T-cell (primary cell): Measurements from ENCODE around the gene IDS. TPM values are rescaled to one million over a fixed set of nuclear protein-coding genes. Genes with fewer than 3 reads are reported as not detected.

ENCODE experiments used
- ATAC-seq, 4 experiments: fragments of 200-7000 bp in 3 of 4; fragments of 150-1000 bp in 1 of 4; cut with Tn5 transposase; replicated peaks in 1 of 4; 1 replicate in 3 of 4; 2 replicates in 1 of 4; pipeline ENCODE4 v1.10.0; 2021; ENCODE audit warnings: moderate library complexity in 3 of 4, mild to moderate bottlenecking in 2 of 4, moderate number of reproducible peaks in 1 of 4
- CTCF ChIA-PET, 2 donors: fragments of 300-600 bp; sonication (Branson Sonifier 250); formaldehyde crosslinking; loops; one replicate each; lab custom pipeline; 2022; ENCODE audit warnings: antibody characterized with exemption in 2 of 2; lab: Charles Lee
- POLR2A ChIA-PET, 2 donors: fragments of 300-600 bp; sonication (Branson Sonifier 250); formaldehyde crosslinking; loops; one replicate each; lab custom pipeline; 2022; ENCODE audit warnings: antibody characterized with exemption in 2 of 2; lab: Charles Lee
- DNase-seq, 35 experiments: peaks; one replicate each; pipeline versions ENCODE4 v3.0.0 to v3.0.0-alpha.2; 2013 to 2023
- H3K27ac ChIP-seq: one replicate; pipeline ENCODE4 v1.5.1; 2013; ENCODE audit warnings: low read length
- H3K27me3 ChIP-seq, 2 experiments: replicated peaks in 1 of 2; 1 replicate in 1 of 2; 2 replicates in 1 of 2; pipeline versions ENCODE4 v1.6.1 to v1.7.0; 2013; ENCODE audit warnings: low read length in 1 of 2, mixed read lengths in 1 of 2; ENCODE audit not compliant: control insufficient read depth in 2 of 2, insufficient read depth in 2 of 2; ENCODE audit errors: extremely low read depth in 1 of 2
- H3K36me3 ChIP-seq, 2 donors: 1 replicate in 1 of 2; 2 replicates in 1 of 2; pipeline versions ENCODE4 v1.6.1 to v1.7.0; 2013; ENCODE audit warnings: low read length in 1 of 2; ENCODE audit not compliant: control insufficient read depth in 2 of 2, insufficient read depth in 1 of 2; ENCODE audit errors: extremely low read depth in 1 of 2
- H3K4me1 ChIP-seq, 2 experiments: 1 replicate in 1 of 2; 2 replicates in 1 of 2; pipeline versions ENCODE4 v1.6.1 to v1.7.0; 2013; ENCODE audit warnings: low read length in 2 of 2, mixed read lengths in 1 of 2; ENCODE audit not compliant: insufficient read depth in 2 of 2, control insufficient read depth in 1 of 2; ENCODE audit errors: extremely low read depth in 1 of 2
- H3K4me3 ChIP-seq, 2 donors: 1 replicate in 1 of 2; 2 replicates in 1 of 2; pipeline versions ENCODE4 v1.5.1 to v1.7.0; 2013; ENCODE audit warnings: mild to moderate bottlenecking in 2 of 2, low read length in 1 of 2, moderate library complexity in 1 of 2; ENCODE audit not compliant: control insufficient read depth in 1 of 2; ENCODE audit errors: extremely low read depth in 1 of 2
- H3K9me3 ChIP-seq: 2 replicates; pipeline ENCODE4 v1.7.0; 2013
- H3K27ac Mint-ChIP-seq, 2 donors: one replicate each; pipeline ENCODE4 v1.8.0; 2020 to 2021; ENCODE audit warnings: mild to moderate bottlenecking in 2 of 2, mixed read lengths in 2 of 2
- H3K27me3 Mint-ChIP-seq, 2 donors: one replicate each; pipeline ENCODE4 v1.8.0; 2021 to 2022; ENCODE audit warnings: mixed read lengths in 2 of 2
- H3K36me3 Mint-ChIP-seq: one replicate; pipeline ENCODE4 v1.8.0; 2021; ENCODE audit warnings: mixed read lengths
- H3K4me1 Mint-ChIP-seq, 3 donors: one replicate each; pipeline ENCODE4 v1.8.0; 2020 to 2022; ENCODE audit warnings: mixed read lengths in 3 of 3, mild to moderate bottlenecking in 1 of 3
- H3K4me3 Mint-ChIP-seq, 3 donors: one replicate each; pipeline ENCODE4 v1.8.0; 2020 to 2022; ENCODE audit warnings: mild to moderate bottlenecking in 3 of 3, mixed read lengths in 3 of 3, moderate library complexity in 3 of 3
- H3K9me3 Mint-ChIP-seq, 3 donors: one replicate each; pipeline ENCODE4 v1.8.0; 2020 to 2022; ENCODE audit warnings: mixed read lengths in 3 of 3
- WGBS: methylation state at CpG from one replicate; pipeline ENCODE4 v1.1.5; 2013; ENCODE audit warnings: missing lambda C conversion rate; ENCODE audit not compliant: insufficient coverage; 5-methylcytosine and 5-hydroxymethylcytosine counted together
- total RNA-seq, 35 experiments: library from RNA in 6 of 35; stranded (reverse) in 6 of 35; fragments of 120-200 nt in 1 of 35; gene quantifications; one replicate each; pipeline versions ENCODE4 v1.2.1 to v1.2.4 and lab custom pipeline; 2013 to 2026

Gene IDS
- total RNA-seq, 5 donors from 2014 or later (not counting 1 experiment from before 2014, with no cell fraction given): 152 to 402 (median 182) TPM

DNA sequence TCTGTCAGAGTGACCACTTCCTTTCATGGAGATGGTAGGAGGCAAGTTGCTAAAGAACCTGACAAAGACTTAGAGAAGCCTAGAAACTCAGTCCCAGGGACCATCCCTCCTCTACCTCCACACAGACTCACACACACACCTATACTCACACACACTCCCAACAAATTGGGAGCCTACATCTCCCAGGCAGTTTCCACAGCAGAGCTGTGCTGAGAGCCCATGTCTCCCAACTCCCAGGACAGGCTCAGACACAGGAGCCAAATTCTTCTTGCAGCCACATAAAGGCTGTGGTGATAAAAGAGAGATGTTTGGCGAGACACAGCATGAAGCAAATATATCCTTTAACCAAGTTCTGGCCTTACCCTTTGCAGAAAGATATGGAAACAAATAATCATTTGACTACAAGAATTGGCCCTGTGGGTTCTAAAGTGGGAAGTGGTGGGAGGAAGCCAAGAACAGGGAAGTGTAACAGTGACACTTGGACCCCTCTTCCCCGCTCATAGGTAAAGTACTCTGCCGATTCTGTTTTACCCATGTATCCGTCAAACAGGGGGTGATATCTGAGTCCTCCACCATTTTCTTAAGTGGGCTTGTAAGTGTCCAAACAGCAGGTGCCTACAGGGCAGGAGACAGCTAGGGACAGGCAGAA, 11.0 kb upstream of the IDS start:
- H3K27me3 Mint-ChIP-seq: peaks cover 0 to 20% of the 10 kb centered on the region in 2 donors
- CTCF ChIA-PET: interaction anchor here in 1 of 2 donors (0.6 kb wide), 1 partner anchor 423 kb away, joined by 5 read pairs; no protein-coding TSS in a partner anchor
- peaks cover 3% of the 10 kb centered on the region for H3K36me3 Mint-ChIP-seq
- Histone ChIP-seq H3K27me3 (no peaks in the 10 kb centered on the region), H3K36me3 (no peaks in the 10 kb centered on the region), H3K4me3 (no peak overlapping the region), H3K9me3 (no peaks in the 10 kb centered on the region), H3K27ac (no peak overlapping the region), H3K4me1 (peaks cover 5 to 41% of the 10 kb centered on the region in 2 experiments)
- peaks cover 19 to 46% (median 23%) of the 10 kb centered on the region in 3 donors for H3K4me1 Mint-ChIP-seq
- no peaks in the 10 kb centered on the region for H3K9me3 Mint-ChIP-seq
- ATAC-seq: no peak
- H3K4me3 Mint-ChIP-seq: no peak overlapping the region
- POLR2A ChIA-PET: interaction anchor here in 1 of 2 donors (0.6 to 0.8 kb wide), 2 partner anchors 11 to 24 kb away, joined by 3 read pairs; no protein-coding TSS in a partner anchor
- no CpG with 5 or more reads among the region's 4 CpGs for WGBS
- H3K27ac Mint-ChIP-seq: no peak overlapping the region
- DNase-seq: no peak

DNA sequence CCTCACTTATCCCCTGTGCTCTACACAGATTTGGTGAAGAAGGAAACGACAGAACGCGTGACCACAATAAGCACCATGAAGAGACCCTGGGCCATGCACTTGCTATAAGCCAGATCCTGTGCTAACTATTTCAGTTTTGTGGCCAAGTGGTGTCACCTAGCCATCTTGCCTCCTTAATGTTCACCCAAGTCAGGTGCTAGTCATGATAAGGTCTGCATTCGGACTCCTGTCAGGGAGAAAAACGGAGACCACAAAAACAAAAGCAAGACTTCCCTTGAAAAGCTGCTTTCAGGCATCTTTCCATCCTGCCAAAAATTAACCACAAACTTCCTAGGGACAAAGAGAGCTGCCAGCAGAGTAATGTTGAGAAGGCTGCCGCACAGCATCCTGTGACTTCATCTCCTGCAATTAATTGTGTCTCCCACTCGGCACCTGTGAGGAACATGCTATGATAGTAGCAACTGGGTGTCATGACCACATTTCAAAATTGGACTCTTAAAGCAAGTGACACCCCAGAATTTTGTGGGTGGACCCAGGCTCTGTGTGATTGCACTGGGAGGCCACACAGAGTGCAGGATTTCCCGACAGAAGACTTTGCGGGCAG, 8.8 kb upstream of the IDS start:
- ATAC-seq (peak in 2 of 4 experiments; percentile 42 to 55), DNase-seq (peak in 9 of 35 experiments; percentile 8 to 48 (median 24))
- ChIA-PET POLR2A (interaction anchor here in 1 of 2 donors (0.6 to 2.3 kb wide), 2 partner anchors 15 to 26 kb away, joined by 5 to 9 read pairs; no protein-coding TSS in a partner anchor), CTCF (interaction anchor here in 1 of 2 donors (0.7 to 3.4 kb wide), 2 partner anchors 8 to 26 kb away, joined by 3 to 41 read pairs; partner anchors contain the start of gene EOLA1)
- H3K9me3 Mint-ChIP-seq: no peaks in the 10 kb centered on the region
- no peaks in the 10 kb centered on the region for H3K9me3 ChIP-seq
- H3K4me1 Mint-ChIP-seq: peaks cover 10 to 31% (median 11%) of the 10 kb centered on the region in 3 donors
- peaks cover 5 to 39% of the 10 kb centered on the region in 2 experiments for H3K4me1 ChIP-seq
- WGBS: 48% methylated on average over 3 of the region's 9 CpGs
- peak overlapping the region in 1 of 2 donors; percentile 8 for H3K27ac Mint-ChIP-seq
- H3K27me3 Mint-ChIP-seq: peaks cover 0 to 24% of the 10 kb centered on the region in 2 donors
- no peak overlapping the region for H3K4me3 ChIP-seq
- H3K27me3 ChIP-seq: peaks cover 0 to 6% of the 10 kb centered on the region in 2 experiments
- peak overlapping the region; percentile 72 for H3K27ac ChIP-seq
- peaks cover 3% of the 10 kb centered on the region for H3K36me3 Mint-ChIP-seq
- H3K4me3 Mint-ChIP-seq: no peak overlapping the region
- no peaks in the 10 kb centered on the region for H3K36me3 ChIP-seq

DNA sequence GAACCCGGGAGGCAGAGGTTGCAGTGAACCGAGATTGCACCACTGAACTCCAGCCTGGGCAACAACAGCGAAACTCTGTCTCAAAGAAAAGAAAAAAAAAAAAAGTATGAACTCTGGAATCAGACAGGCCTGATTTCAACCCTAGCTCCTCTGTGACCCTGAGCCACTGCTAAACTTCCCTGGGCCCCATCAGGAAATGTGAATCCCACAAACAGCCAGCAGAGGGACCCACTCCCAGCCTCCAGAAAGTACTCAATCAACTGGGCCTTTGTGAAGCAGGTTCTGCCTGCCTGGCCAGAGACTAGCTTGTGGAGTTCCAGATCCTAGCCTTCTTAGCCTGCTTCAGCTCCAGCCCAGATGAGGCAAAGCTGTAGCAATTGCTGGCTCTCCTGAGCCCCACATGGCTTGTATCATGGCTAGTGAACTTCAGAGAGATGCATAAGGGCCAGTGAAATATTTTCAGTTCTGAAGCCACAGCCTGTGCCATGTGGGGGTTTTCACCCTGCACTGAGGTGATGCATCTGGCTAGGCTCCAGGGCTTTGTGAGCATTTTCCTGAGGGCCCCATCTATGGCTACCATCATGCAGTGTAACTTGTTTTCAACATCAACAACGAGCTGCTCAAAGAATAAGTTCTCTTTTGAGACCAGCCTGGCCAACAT, 7.2 kb upstream of the IDS start:
- Mint-ChIP-seq H3K27ac (peak overlapping the region; percentile 69 to 85), H3K27me3 (peaks cover 0 to 25% of the 10 kb centered on the region in 2 donors), H3K36me3 (peaks cover 3% of the 10 kb centered on the region), H3K4me3 (no peak overlapping the region), H3K9me3 (no peaks in the 10 kb centered on the region), H3K4me1 (peaks cover 10 to 31% (median 11%) of the 10 kb centered on the region in 3 donors)
- H3K27me3 ChIP-seq: peaks cover 0 to 6% of the 10 kb centered on the region in 2 experiments
- peak in 32 of 35 experiments; percentile 14 to 78 (median 47) for DNase-seq
- H3K36me3 ChIP-seq: no peaks in the 10 kb centered on the region
- peak overlapping the region; percentile 44 for H3K27ac ChIP-seq
- WGBS: no CpG with 5 or more reads among the region's 4 CpGs
- no peaks in the 10 kb centered on the region for H3K9me3 ChIP-seq
- ChIA-PET CTCF (interaction anchor here (0.7 to 3.4 kb wide), 10 partner anchors 8 to 29 kb away, joined by 3 to 41 read pairs (median 4); partner anchors contain the start of gene EOLA1 (in 1 of the 2)), POLR2A (interaction anchor here (0.6 to 2.3 kb wide), 6 partner anchors 9 to 1592 kb away, joined by 3 to 11 read pairs (median 6); no protein-coding TSS in a partner anchor)
- ATAC-seq: peak; percentile 78 to 86 (median 82)
- peaks cover 5 to 39% of the 10 kb centered on the region in 2 experiments for H3K4me1 ChIP-seq
- H3K4me3 ChIP-seq: no peak overlapping the region

DNA sequence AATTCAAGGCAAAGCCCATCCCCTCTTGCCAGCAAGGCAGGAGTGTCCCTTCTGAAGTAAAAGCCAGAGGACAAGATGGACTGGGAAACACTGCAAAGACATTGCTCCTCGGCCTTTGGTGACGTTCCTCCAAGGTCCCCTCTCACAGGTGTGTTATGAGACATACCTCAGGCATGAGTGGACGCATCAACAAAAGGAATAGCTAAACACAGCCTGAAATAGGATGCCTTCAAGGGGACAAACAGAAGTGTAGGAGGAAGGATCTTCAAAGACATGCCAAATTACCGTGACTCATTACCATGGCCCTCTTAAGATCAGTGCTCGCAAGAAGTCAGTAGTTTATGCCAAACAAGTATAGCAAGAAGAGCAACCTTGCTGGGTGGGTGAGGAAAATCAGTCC, 6.0 kb upstream of the IDS start:
- H3K36me3 Mint-ChIP-seq: no peaks in the 10 kb centered on the region
- no peak overlapping the region for H3K27ac Mint-ChIP-seq
- no peaks in the 10 kb centered on the region for H3K36me3 ChIP-seq
- ATAC-seq (no peak), DNase-seq (no peak)
- peaks cover 0 to 20% of the 10 kb centered on the region in 2 donors for H3K27me3 Mint-ChIP-seq
- no peaks in the 10 kb centered on the region for H3K9me3 Mint-ChIP-seq
- WGBS: 100% methylated on average over 2 of the region's 5 CpGs
- H3K4me3 Mint-ChIP-seq: no peak overlapping the region
- POLR2A ChIA-PET: interaction anchor here in 1 of 2 donors (0.9 kb wide), 1 partner anchor 29 kb away, joined by 4 read pairs; the partner anchor contains the start of gene EOLA1
- peaks cover 10 to 30% (median 11%) of the 10 kb centered on the region in 3 donors for H3K4me1 Mint-ChIP-seq
- peaks cover 0 to 6% of the 10 kb centered on the region in 2 experiments for H3K27me3 ChIP-seq
- CTCF ChIA-PET: interaction anchor here (1.0 to 3.4 kb wide), 5 partner anchors 10 to 29 kb away, joined by 3 to 41 read pairs (median 4); partner anchors contain the start of gene EOLA1 (in 1 of the 2)
- peaks cover 5 to 40% of the 10 kb centered on the region in 2 experiments for H3K4me1 ChIP-seq
- H3K27ac ChIP-seq: no peak overlapping the region
- H3K4me3 ChIP-seq: no peak overlapping the region
- no peaks in the 10 kb centered on the region for H3K9me3 ChIP-seq

DNA sequence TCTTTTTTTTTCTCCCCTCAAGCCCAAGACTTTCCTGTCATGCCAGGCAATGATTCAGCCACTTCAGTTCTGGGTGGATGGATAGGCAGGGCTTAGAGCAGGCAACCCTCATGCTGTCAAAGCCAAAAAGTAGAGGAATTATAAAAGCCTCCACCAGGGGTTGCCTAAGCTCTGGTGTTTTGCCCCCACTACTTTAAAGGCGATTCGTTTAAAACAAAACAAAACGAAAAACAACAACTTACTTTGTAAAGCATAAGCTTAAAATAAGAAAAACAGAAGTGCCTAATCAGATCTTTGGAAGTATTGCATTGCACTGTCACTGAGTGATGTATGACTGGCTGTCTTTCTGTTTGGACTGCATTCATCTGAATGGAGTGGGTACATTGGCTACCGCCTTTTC, 5.3 kb upstream of the IDS start:
- Mint-ChIP-seq H3K36me3 (no peaks in the 10 kb centered on the region), H3K27ac (no peak overlapping the region), H3K4me3 (no peak overlapping the region), H3K27me3 (peaks cover 0 to 15% of the 10 kb centered on the region in 2 donors), H3K4me1 (peaks cover 11 to 30% (median 13%) of the 10 kb centered on the region in 3 donors), H3K9me3 (no peaks in the 10 kb centered on the region)
- H3K4me3 ChIP-seq: no peak overlapping the region
- ATAC-seq (no peak), DNase-seq (no peak)
- ChIA-PET CTCF (interaction anchor here (0.7 to 1.0 kb wide), 4 partner anchors 19 to 34 kb away, joined by 3 to 4 read pairs (median 4); no protein-coding TSS in a partner anchor), POLR2A (interaction anchor here in 1 of 2 donors (0.6 to 0.9 kb wide), 2 partner anchors 30 to 428 kb away, joined by 3 to 4 read pairs; partner anchors contain the start of genes EOLA1 and EOLA2)
- WGBS: no CpG with 5 or more reads among the region's 4 CpGs
- no peaks in the 10 kb centered on the region for H3K36me3 ChIP-seq
- H3K27ac ChIP-seq: no peak overlapping the region
- no peaks in the 10 kb centered on the region for H3K9me3 ChIP-seq
- peaks cover 0 to 6% of the 10 kb centered on the region in 2 experiments for H3K27me3 ChIP-seq
- H3K4me1 ChIP-seq: peaks cover 7 to 41% of the 10 kb centered on the region in 2 experiments
